GM12892 (cell line): ENCODE measurements around the gene PRKAG2.
"Not testable (repeated sequence)": the region's sequence is repeated elsewhere in the genome, so short reads cannot be mapped to it uniquely, and the experiment has no call there.

Experiments
- DNase-seq: peaks from one replicate; pipeline ENCODE4 v3.0.0; 2011; ENCODE audit not compliant: insufficient read length
- FAIRE-seq: peaks from 2 replicates; lab custom pipeline; 2011; peaks lifted over from hg19 to GRCh38; lab: Jason Lieb, UNC
- POLR2A ChIP-seq: IDR thresholded peaks from 2 replicates; pipeline ENCODE4 v1.6.1; 2011; ENCODE audit warnings: low read depth, low read length, control low read depth
- POLR2AphosphoS5 ChIP-seq: IDR thresholded peaks from 2 replicates; pipeline ENCODE4 v1.6.1; 2011; ENCODE audit warnings: low read depth, low read length, control low read depth
- TAF1 ChIP-seq: IDR thresholded peaks from 2 replicates; pipeline ENCODE4 v1.6.1; 2011; ENCODE audit warnings: low read depth, mild to moderate bottlenecking, control low read depth, low read length, borderline replicate concordance

PRKAG2 gene

DNA sequence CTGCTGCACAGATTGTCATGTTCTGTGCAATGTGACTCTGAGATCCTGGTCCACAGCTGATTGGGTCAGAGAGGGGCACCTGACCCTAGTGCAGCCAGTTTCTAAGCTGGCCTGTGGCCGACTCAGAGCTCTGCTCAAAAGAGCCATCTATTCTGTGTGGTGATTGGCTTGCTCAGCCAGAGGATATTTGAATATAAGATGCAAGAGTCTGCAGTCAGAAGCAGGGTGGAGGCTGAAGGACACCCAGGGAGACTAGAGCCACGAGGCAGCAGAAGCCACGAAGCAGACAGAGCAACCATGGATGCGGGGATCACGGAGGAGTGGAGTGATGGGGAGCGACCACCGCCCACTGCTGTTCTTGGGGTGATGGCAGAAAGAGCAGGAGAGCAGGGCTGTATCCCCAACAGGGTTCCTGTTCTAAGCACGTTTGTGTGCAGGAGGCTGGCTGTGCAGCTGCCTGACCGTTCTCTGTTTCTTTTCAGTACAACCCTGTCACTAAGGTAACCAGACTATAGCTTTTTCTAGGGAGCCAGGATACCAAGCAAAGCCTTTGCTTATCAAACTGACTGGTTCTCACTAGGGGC lies 337.7 kb downstream of the PRKAG2 start:
- DNase-seq (no peak), FAIRE-seq (peak; percentile 65)
- TF ChIP-seq POLR2AphosphoS5 (no peak), TAF1 (no peak), POLR2A (no peak)

DNA sequence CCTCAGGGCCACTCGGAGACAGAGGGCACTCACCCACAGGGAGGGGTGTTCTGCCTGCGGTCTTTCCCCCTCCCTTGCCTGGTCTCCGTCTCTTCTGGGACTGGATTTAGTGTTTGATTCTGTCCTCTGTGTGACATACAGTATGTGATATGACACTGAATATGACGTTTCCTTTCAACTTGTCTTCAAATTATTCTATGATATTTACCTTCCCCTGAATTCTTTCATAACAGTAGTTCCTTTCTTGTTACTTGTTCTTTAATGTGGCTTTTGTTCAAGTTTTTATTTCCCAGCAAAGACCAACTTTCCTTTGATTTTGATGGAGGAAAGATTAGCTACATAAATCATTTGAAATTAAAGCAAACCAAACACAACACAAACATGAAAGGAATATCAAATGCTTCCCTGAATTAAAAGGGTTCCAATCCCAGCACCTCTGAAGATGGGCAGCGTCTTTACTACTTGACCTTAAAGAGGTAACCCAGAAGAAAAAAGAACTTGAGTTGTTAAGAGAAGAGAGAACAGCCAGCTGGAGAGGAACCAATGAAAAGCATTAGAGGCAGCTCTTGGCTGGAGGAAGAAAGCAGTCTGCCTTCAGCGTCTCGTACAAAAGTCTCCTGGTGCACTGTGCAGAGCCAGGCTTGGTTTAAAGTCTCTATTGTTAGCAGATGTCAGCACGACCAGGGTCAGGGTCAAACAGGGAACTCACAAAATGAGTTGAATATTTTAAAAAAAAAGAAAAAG lies 338.9 kb downstream of the PRKAG2 start:
- DNase-seq (no peak), FAIRE-seq (no peak)
- no peak for TF ChIP-seq TAF1
- no peak for TF ChIP-seq POLR2A
- no peak for TF ChIP-seq POLR2AphosphoS5

DNA sequence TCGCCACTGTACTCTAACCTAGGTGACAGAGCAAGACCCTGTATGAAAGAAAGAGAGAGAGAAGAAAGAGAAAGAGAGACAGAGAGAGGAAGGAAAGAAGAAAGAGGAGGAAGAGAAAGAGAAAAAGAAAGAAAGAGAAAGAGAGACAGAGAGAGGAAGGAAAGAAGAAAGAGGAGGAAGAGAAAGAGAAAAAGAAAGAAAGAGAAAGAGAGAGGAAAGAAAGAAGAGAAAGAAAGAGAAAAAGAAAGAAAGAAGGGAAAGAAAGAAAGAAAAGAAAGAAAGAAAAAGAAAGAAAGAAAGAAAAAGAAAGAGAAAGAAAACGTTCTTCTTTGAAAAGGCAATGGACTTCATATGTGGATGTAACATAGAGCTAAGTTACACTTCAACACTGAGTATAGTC lies 340.7 kb downstream of the PRKAG2 start:
- DNase-seq, FAIRE-seq: not testable (repeated sequence)

DNA sequence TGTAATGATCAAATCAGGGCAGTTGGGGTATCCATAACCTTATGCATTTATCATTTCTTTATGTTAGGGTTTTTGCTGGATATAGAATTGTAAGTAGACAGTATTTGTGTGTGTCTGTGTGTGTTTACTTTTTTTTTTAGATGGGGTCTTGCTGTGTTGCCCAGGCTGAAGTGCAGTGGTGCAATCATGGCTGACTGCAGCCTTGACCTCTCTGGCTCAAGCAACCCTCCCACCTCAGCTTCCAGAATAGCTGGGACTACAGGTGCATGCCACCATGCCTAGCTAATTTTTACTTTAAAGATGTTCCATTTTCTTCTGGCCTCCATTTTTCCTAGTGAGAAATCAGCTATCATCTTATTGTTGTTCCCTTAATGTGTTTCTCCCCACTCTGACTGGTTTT lies 347.1 kb downstream of the PRKAG2 start:
- DNase-seq (no peak), FAIRE-seq (no peak)
- TF ChIP-seq POLR2A = no peak
- no peak for TF ChIP-seq TAF1
- no peak for TF ChIP-seq POLR2AphosphoS5

DNA sequence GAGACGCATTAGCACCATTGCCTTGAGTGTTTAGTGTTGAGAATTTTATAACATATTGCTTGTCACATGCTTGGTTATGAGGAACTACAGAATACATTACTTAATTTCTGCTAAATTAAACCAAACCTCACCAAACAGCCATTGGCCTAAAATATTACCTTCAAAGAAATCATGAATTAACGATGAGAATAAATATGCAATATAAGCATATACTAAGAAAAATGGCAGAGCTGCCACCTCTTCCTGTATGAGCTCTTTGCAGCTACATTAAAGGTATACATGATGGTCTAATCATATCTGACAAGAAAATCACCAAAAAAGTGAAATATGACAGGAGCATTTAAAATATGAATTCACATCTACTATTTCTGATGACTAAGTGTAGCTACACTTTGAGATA lies 352.1 kb downstream of the PRKAG2 start:
- DNase-seq (no peak), FAIRE-seq (no peak)
- TF ChIP-seq POLR2AphosphoS5 (no peak), POLR2A (no peak), TAF1 (no peak)

DNA sequence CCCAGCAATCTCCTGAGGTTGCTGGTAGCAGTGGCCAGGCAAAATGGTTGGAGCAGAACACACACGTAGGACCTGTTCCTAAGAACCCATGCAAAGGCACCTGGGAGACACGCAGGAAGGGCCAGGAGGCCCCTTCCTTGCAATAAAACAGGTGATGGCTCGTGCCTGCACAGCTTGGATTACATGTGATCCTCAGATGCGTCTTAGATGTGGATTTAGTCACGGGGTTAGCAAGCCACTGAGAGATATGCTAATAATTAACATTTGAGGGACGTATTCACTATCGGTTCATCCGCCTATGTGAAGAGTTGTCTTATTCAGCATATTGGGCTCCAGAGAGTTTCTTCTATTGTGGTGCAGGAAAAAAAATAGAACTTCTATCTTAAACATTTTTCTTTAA lies 352.6 kb downstream of the PRKAG2 start:
- FAIRE-seq = no peak
- no peak for DNase-seq
- TF ChIP-seq POLR2AphosphoS5 (no peak), TAF1 (no peak), POLR2A (no peak)

DNA sequence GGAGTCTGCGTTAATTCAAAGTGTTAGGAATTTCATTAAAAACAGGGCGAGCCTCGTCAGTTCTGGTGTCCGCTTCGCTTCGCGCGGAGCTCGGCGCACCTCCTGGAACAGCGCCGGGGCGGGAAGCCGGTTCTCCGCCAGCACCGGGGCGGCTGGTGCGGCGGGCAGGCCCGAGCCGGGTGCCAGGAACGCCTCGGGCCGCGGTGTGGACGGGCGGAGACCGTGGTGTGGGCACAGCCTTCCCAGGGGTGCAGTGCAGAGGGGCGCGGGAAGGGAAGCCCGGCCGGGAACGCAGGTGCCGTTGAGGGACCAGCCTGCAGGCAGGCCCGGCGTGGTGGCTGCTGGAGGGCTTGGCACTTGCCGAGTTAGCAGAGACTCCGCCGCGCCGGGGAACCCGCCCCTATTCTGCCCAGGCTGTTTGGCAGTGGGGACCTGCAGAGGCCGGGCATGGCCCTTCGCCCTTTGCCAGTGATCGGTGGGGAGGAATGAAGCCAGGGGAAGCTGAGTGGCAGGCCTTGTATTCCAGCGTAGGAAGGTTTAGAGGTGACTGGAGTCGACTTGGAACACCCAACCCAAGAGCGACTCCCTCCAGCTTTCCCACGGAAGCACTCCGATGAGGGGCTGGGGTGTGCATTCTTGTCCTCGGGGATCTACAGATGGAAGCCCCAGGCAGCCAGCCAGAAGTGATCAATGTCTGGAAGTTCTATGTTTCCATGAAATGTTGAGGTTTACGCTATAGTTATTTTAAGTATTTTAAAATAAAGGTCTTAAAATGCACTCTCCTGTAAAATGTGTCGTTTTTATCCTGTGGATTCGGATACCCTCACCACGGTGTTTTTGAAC lies 356.3 kb downstream of the PRKAG2 start:
- no peak for FAIRE-seq
- TF ChIP-seq POLR2A = no peak
- no peak for TF ChIP-seq POLR2AphosphoS5
- no peak for TF ChIP-seq TAF1
- no peak for DNase-seq

DNA sequence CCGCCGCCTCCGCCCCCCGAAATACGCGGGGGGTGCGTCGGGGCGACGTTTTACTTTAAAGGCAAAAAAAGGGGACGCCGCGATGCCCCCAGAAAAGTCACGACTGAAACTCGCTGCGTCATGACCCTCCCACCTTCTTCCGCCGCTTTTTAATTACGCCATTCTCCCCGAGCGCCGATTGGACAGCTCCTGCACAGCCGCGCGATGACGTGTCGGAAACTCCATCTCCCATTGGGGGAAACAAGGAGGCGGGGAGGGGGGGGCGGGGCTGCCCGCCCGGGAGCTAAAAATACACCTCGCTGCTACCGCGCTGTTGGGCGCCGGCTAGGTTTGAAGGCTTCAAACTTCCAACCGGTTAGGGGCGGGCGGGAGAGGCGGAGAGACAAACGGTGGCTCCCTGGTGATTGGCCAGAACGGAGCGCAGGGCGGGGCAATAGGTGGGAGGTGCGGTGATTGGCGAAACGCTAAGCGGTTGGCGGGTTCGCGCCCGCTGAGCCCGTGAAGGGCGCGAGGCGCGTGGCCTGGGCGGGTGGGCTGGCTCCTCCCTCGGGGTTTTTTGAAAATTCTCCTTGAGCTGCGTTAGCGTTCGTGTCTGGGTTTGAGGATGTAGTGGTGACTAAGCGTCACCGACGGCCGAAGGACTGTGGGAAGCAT lies 357.0 kb downstream of the PRKAG2 start, which contains the start of gene RHEB:
TSS of gene RHEB (minus strand) at position 131 of the 654 bp plus-strand sequence. CDS start 384 bp downstream, outside the sequence.
- FAIRE-seq (peak; percentile 91), DNase-seq (peak; percentile 86)
- no peak for TF ChIP-seq TAF1
- TF ChIP-seq POLR2AphosphoS5 = no peak
- no peak for TF ChIP-seq POLR2A

DNA sequence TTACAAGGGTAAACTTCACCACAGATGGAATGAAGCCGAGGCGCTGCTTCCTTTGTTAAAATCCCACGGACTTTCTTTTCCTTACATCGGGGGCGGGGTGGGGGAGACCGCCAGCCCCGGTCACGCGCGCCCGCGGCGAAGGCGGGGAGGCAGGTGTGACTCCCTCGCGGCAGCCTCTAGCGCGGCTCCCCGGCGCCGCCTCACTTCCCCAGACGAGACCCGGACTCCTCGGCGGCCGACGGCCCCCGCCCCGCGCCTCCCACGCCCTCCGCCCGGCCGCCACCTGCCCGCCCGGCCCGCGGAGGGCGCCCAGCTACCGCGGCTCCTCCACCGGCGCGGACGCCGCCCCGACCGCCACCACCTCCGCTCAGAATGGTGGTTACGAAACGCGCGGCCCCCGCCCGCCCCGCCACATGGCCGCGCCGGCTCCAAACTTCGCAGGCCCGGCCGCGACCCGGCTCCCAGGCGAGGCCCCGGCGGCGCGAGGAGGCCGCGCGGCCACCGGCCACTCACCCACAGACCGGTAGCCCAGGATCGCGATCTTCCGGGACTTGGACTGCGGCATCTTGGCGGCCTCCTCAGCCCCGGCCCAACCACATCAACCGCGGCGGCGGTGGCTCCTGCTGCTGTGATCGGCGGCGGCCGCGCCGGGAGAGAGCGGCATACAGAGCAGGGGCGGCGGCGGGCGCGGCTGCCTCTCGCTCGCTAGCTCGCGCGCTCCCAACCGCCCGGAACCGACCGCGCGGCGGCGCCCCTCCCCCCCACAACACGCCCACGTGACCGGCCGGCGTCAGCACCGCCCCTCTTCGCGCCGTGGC lies 357.8 kb downstream of the PRKAG2 start:
- peak; percentile 24 for FAIRE-seq
- TF ChIP-seq POLR2A = peak; percentile 37; the same call in 1 of the 2 replicates
- DNase-seq = peak; percentile 38

DNA sequence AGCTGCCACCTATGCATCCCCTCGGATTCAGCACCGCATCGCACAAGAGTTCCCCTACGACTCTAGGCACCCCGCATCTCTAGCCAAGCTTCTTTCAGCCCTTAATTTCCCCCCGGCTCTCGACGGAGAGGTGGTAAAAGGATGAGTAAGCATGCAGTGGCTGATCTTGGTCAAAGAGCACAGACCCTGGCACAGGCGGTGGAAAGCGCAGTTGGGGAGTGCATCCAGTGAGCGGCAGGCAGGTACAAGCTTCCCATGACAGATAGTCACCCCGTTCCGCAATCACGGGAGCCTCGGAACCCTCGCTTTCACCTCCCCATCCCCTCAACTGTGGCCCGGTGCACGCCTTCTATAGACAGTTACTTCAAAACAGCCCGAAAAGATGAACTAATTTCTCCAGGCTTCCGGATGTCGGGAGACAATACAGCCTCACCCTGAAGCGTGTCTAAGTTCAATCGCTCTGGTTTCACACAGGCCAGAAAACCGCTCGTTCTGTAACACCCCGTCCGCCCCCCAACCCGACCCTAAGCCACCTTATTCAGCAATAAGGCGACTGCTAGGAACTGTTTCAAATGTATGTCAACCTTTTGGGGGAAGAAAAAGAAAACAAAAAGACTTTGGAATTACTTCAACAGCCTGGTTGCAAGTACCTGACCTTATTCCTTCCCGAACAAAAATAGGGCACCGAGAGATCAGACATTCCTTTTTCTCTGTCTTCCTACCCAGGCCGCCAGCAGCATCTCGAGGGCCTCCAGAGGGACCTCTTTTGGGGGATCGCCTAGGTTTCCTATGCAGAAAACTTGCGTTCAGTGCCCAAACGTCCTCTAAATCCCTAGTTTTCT lies 358.6 kb downstream of the PRKAG2 start:
- no peak for TF ChIP-seq POLR2A
- no peak for TF ChIP-seq TAF1
- no peak for TF ChIP-seq POLR2AphosphoS5
- DNase-seq (no peak), FAIRE-seq (peak; percentile 72)
